SK-N-SH treated with all-trans-retinoic acid at 6 μM for 48 hours (cell line): Measurements from ENCODE around the gene DENND1B.
"Not testable (repeated sequence)": the region's sequence is repeated elsewhere in the genome, so short reads cannot be mapped to it uniquely, and the experiment has no call there.

Source experiments
- PPARA ChIP-seq: fragments of 250-450 bp; sonication (Bioruptor Pico); IDR thresholded peaks from 2 replicates; pipeline ENCODE4 v1.5.0; 2020; ENCODE audit warnings: mild to moderate bottlenecking, borderline replicate concordance
- RARB ChIP-seq: fragments of 250-450 bp; sonication (Bioruptor Pico); IDR thresholded peaks from 2 replicates; pipeline ENCODE4 v1.8.0; 2021; ENCODE audit warnings: mild to moderate bottlenecking, moderate library complexity
- ZC3H10 ChIP-seq: fragments of 250-450 bp; sonication (Bioruptor Pico); IDR thresholded peaks from 2 replicates; pipeline ENCODE4 v1.5.1; 2021; ENCODE audit warnings: mild to moderate bottlenecking, moderate library complexity
- ZNF565 ChIP-seq: fragments of 450-650 bp; formaldehyde crosslinking; conservative IDR thresholded peaks from 2 replicates; pipeline ENCODE4 v1.5.0; 2020; ENCODE audit warnings: low read depth, mild to moderate bottlenecking, moderate library complexity
- TF ChIP-seq, protein P1 (sequence below): fragments of 250-450 bp; sonication (Bioruptor Pico); IDR thresholded peaks from 2 replicates; pipeline ENCODE4 v1.8.0; 2020; ENCODE audit warnings: mild to moderate bottlenecking, moderate library complexity, borderline replicate concordance
- TF ChIP-seq, protein P2 (sequence below): fragments of 250-450 bp; sonication (Bioruptor Pico); IDR thresholded peaks from 2 replicates; pipeline ENCODE4 v1.5.0; 2020; ENCODE audit warnings: mild to moderate bottlenecking, moderate library complexity

DNA sequence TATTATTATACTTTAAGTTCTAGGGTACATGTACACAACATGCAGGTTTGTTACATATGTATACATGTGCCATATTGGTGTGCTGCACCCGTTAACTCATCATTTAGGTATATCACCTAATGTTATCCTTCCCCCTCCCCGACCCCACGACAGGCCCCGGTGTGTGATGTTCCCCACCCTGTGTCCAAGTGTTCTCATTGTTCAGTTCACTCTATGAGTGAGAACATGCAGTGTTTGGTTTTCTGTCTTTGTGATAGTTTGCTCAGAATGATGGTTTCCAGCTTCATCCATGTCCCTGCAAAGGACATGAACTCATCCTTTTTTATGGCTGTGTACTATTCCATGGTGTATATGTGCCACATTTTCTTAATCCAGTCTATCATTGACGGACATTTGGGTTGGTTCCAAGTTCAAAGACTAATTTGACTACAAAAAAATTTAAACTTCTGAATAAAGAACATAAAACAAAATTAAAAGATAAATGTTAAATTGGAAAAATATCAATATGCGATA is 22.6 kb downstream of the DENND1B start:
- TF ChIP-seq ZNF565, PPARA, RARB, ZC3H10 (CRISPR knock-in tag): not testable (repeated sequence)
- TF ChIP-seq, protein P1, sequence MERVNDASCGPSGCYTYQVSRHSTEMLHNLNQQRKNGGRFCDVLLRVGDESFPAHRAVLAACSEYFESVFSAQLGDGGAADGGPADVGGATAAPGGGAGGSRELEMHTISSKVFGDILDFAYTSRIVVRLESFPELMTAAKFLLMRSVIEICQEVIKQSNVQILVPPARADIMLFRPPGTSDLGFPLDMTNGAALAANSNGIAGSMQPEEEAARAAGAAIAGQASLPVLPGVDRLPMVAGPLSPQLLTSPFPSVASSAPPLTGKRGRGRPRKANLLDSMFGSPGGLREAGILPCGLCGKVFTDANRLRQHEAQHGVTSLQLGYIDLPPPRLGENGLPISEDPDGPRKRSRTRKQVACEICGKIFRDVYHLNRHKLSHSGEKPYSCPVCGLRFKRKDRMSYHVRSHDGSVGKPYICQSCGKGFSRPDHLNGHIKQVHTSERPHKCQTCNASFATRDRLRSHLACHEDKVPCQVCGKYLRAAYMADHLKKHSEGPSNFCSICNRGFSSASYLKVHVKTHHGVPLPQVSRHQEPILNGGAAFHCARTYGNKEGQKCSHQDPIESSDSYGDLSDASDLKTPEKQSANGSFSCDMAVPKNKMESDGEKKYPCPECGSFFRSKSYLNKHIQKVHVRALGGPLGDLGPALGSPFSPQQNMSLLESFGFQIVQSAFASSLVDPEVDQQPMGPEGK = not testable (repeated sequence)
- TF ChIP-seq, protein P2, sequence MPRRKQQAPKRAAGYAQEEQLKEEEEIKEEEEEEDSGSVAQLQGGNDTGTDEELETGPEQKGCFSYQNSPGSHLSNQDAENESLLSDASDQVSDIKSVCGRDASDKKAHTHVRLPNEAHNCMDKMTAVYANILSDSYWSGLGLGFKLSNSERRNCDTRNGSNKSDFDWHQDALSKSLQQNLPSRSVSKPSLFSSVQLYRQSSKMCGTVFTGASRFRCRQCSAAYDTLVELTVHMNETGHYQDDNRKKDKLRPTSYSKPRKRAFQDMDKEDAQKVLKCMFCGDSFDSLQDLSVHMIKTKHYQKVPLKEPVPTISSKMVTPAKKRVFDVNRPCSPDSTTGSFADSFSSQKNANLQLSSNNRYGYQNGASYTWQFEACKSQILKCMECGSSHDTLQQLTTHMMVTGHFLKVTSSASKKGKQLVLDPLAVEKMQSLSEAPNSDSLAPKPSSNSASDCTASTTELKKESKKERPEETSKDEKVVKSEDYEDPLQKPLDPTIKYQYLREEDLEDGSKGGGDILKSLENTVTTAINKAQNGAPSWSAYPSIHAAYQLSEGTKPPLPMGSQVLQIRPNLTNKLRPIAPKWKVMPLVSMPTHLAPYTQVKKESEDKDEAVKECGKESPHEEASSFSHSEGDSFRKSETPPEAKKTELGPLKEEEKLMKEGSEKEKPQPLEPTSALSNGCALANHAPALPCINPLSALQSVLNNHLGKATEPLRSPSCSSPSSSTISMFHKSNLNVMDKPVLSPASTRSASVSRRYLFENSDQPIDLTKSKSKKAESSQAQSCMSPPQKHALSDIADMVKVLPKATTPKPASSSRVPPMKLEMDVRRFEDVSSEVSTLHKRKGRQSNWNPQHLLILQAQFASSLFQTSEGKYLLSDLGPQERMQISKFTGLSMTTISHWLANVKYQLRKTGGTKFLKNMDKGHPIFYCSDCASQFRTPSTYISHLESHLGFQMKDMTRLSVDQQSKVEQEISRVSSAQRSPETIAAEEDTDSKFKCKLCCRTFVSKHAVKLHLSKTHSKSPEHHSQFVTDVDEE (CRISPR knock-in tag) = not testable (repeated sequence)
